SK-N-SH (cell line): Measurements from ENCODE around the gene MYO9A. TPM values are rescaled to one million over a fixed set of nuclear protein-coding genes. Genes with fewer than 3 reads are reported as not detected.

ENCODE experiments used
- CTCF ChIA-PET: fragments of 300-600, 350-600 bp; formaldehyde crosslinking; extraction: SDS; loops from one replicate; lab custom pipeline; 2021; lab: Yijun Ruan, JAX
- POLR2A ChIA-PET: fragments of 350-600 bp; sonication (Branson Sonifier 250); formaldehyde crosslinking; extraction: SDS; loops from one replicate; lab custom pipeline; 2020; ENCODE audit warnings: antibody characterized with exemption, inconsistent platforms; lab: Yijun Ruan, JAX
- DNase-seq: peaks from one replicate; pipeline ENCODE4 v3.0.0; 2012
- H2AFZ ChIP-seq: fragments of 200-600 bp; sonication (generic); 2 replicates; pipeline ENCODE4 v1.8.1; 2016; ENCODE audit warnings: antibody characterized with exemption, mild to moderate bottlenecking, low read depth
- H3F3A ChIP-seq: fragments of 200-600 bp; sonication (generic); replicated peaks from 2 replicates; pipeline ENCODE3; 2016; ENCODE audit warnings: antibody characterized with exemption, mild to moderate bottlenecking; ENCODE audit not compliant: insufficient read depth
- H3K27ac ChIP-seq, 2 experiments: fragments of 200-500 bp in 1 of 2; fragments of 200-600 bp in 1 of 2; sonication (Bioruptor generic) in 1 of 2; sonication (generic), shearing (Covaris generic) in 1 of 2; 2 replicates each; pipeline versions ENCODE4 v1.5.1 to v1.6.1; 2014 to 2016; ENCODE audit warnings: low read depth in 2 of 2, inconsistent platforms in 1 of 2, low read length in 1 of 2, mild to moderate bottlenecking in 1 of 2, mixed read lengths in 1 of 2
- H3K27me3 ChIP-seq: fragments of 200-600 bp; sonication (generic), shearing (Covaris generic); 2 replicates; pipeline ENCODE4 v1.6.1; 2016; ENCODE audit warnings: mixed run types; ENCODE audit not compliant: insufficient read depth
- H3K36me3 ChIP-seq, 2 experiments: fragments of 200-500 bp in 1 of 2; fragments of 200-600 bp in 1 of 2; sonication (Bioruptor generic) in 1 of 2; sonication (generic) in 1 of 2; replicated peaks in 1 of 2; 2 replicates each; pipeline versions ENCODE3 to v1.5.1; 2014 to 2016; ENCODE audit warnings: low read length in 1 of 2, mild to moderate bottlenecking in 1 of 2; ENCODE audit not compliant: insufficient read depth in 2 of 2, control insufficient read depth in 1 of 2
- H3K4me1 ChIP-seq, 2 experiments: fragments of 200-500 bp in 1 of 2; fragments of 200-600 bp in 1 of 2; sonication (Bioruptor generic) in 1 of 2; sonication (generic), shearing (Covaris generic) in 1 of 2; 2 replicates each; pipeline versions ENCODE4 v1.5.1 to v1.6.1; 2014 to 2016; ENCODE audit warnings: low read depth in 1 of 2, low read length in 1 of 2, mixed run types in 1 of 2; ENCODE audit not compliant: insufficient read depth in 2 of 2, control insufficient read depth in 1 of 2
- H3K4me2 ChIP-seq: fragments of 200-600 bp; sonication (generic), shearing (Covaris generic); 2 replicates; pipeline ENCODE4 v1.6.1; 2017; ENCODE audit warnings: mixed run types
- H3K4me3 ChIP-seq, 2 experiments: fragments of 200-500 bp in 1 of 2; fragments of 200-600 bp in 1 of 2; sonication (Bioruptor generic) in 1 of 2; sonication (generic), shearing (Covaris generic) in 1 of 2; 2 replicates each; pipeline versions ENCODE4 v1.5.1 to v1.8.1; 2014 to 2016; ENCODE audit warnings: low read depth in 2 of 2, inconsistent platforms in 1 of 2, low read length in 1 of 2, mild to moderate bottlenecking in 1 of 2, mixed read lengths in 1 of 2, moderate library complexity in 1 of 2
- H3K79me2 ChIP-seq: fragments of 200-600 bp; sonication (generic); 2 replicates; pipeline ENCODE4 v1.8.1; 2017; ENCODE audit warnings: mild to moderate bottlenecking; ENCODE audit not compliant: insufficient read depth
- H3K9ac ChIP-seq: fragments of 200-600 bp; sonication (generic); 2 replicates; pipeline ENCODE4 v1.6.1; 2017; ENCODE audit warnings: mixed run types
- H3K9me2 ChIP-seq: fragments of 200-600 bp; sonication (generic); 2 replicates; pipeline ENCODE4 v1.6.1; 2017; ENCODE audit warnings: mixed run types
- H3K9me3 ChIP-seq: fragments of 200-600 bp; sonication (generic); 2 replicates; pipeline ENCODE4 v1.6.1; 2017; ENCODE audit warnings: mixed run types, mild to moderate bottlenecking, moderate library complexity
- H4K20me1 ChIP-seq: fragments of 200-600 bp; sonication (generic); 2 replicates; pipeline ENCODE4 v1.6.1; 2017; ENCODE audit warnings: mild to moderate bottlenecking, mixed run types; ENCODE audit not compliant: insufficient read depth
- CHD2 ChIP-seq: fragments of 150-350 bp; IDR thresholded peaks from 2 replicates; pipeline ENCODE4 v1.6.1; 2018; ENCODE audit warnings: low read length; ENCODE audit not compliant: partially characterized antibody
- ELF1 ChIP-seq: IDR thresholded peaks from 2 replicates; pipeline ENCODE4 v1.4.0; 2012
- EZH2phosphoT487 ChIP-seq: fragments of 200-600 bp; sonication (generic); IDR thresholded peaks from 2 replicates; pipeline ENCODE4 v1.6.1; 2017; ENCODE audit warnings: low read depth, mixed run types, mild to moderate bottlenecking, antibody characterized with exemption, moderate library complexity, borderline replicate concordance
- FOXM1 ChIP-seq: IDR thresholded peaks from 2 replicates; pipeline ENCODE4 v1.4.0; 2012; ENCODE audit warnings: low read depth, mild to moderate bottlenecking
- GABPA ChIP-seq: IDR thresholded peaks from 2 replicates; pipeline ENCODE4 v1.4.0; 2012; ENCODE audit warnings: low read depth, mild to moderate bottlenecking
- GATA2 ChIP-seq: sonication (generic); formaldehyde crosslinking; IDR thresholded peaks from 2 replicates; pipeline ENCODE4 v1.5.0; 2020; ENCODE audit warnings: mild to moderate bottlenecking, missing genetic modification reagents
- IRF3 ChIP-seq: fragments of 150-350 bp; IDR thresholded peaks from 2 replicates; pipeline ENCODE4 v1.6.1; 2016; ENCODE audit warnings: mild to moderate bottlenecking, low read depth, low read length
- JUND ChIP-seq: IDR thresholded peaks from 2 replicates; pipeline ENCODE4 v1.4.0; 2012
- MAX ChIP-seq: IDR thresholded peaks from 2 replicates; pipeline ENCODE4 v1.4.0; 2012; ENCODE audit warnings: low read depth
- RCOR1 ChIP-seq: fragments of 150-350 bp; IDR thresholded peaks from 2 replicates; pipeline ENCODE4 v1.6.1; 2017; ENCODE audit warnings: antibody characterized with exemption, low read length
- REST ChIP-seq: IDR thresholded peaks from 2 replicates; pipeline ENCODE4 v1.6.1; 2012; ENCODE audit warnings: mild to moderate bottlenecking, low read depth, low read length, moderate library complexity
- RXRA ChIP-seq: IDR thresholded peaks from 2 replicates; pipeline ENCODE4 v1.4.0; 2012; ENCODE audit warnings: low read depth, mild to moderate bottlenecking, borderline replicate concordance
- SIN3A ChIP-seq: IDR thresholded peaks from 2 replicates; pipeline ENCODE4 v1.6.1; 2012; ENCODE audit warnings: low read depth, mild to moderate bottlenecking, low read length, moderate library complexity, borderline replicate concordance
- TAF1 ChIP-seq: IDR thresholded peaks from 2 replicates; pipeline ENCODE4 v1.6.1; 2012; ENCODE audit warnings: low read depth, mild to moderate bottlenecking, low read length, moderate library complexity, borderline replicate concordance
- TCF12 ChIP-seq: IDR thresholded peaks from 2 replicates; pipeline ENCODE4 v1.4.0; 2012
- TEAD4 ChIP-seq: IDR thresholded peaks from 2 replicates; pipeline ENCODE4 v1.4.0; 2012; ENCODE audit warnings: mild to moderate bottlenecking, borderline replicate concordance; ENCODE audit not compliant: insufficient read depth
- USF1 ChIP-seq: IDR thresholded peaks from 2 replicates; pipeline ENCODE4 v1.4.0; 2012; ENCODE audit warnings: low read depth, borderline replicate concordance
- USF2 ChIP-seq: fragments of 150-350 bp; IDR thresholded peaks from 2 replicates; pipeline ENCODE4 v1.6.1; 2017; ENCODE audit warnings: antibody characterized with exemption, low read length, low read depth, borderline replicate concordance
- YY1 ChIP-seq: IDR thresholded peaks from 2 replicates; pipeline ENCODE4 v1.4.0; 2012; ENCODE audit warnings: low read depth, mild to moderate bottlenecking
- WGBS: methylation state at CpG from one replicate; pipeline ENCODE4 v1.1.6; 2017; ENCODE audit warnings: low lambda C conversion rate; 5-methylcytosine and 5-hydroxymethylcytosine counted together
- polyA plus RNA-seq, 3 experiments: library from polyadenylated mRNA; depleted of rRNA; stranded (reverse); fragments of >200 nt; gene quantifications; 2 replicates each; pipeline ENCODE4 v1.2.3, GENCODE V29; 2012

MYO9A gene
- polyA plus RNA-seq, 1 of the 3 experiments (the other 2 are of a cell fraction): 4.1 TPM

GRCh38 chr15:72070817-72071447 is 47.0 kb downstream of the MYO9A start (continued):
- TF ChIP-seq REST (no peak), TAF1 (no peak), ELF1 (no peak), SIN3A (no peak)
- TF ChIP-seq, all 33 proteins: peak for 0

- Histone ChIP-seq H3K4me2 (no peak overlapping the region), H3K9me2 (no peaks in the 10 kb centered on the region), H3K36me3 (no peaks in the 10 kb centered on the region), H3K9me3 (no peaks in the 10 kb centered on the region), H3K4me3 (no peak overlapping the region), H4K20me1 (0 out of 2 replicates have a peak, but pooled peaks cover 30% of the 10 kb centered on the region)
- no peak for DNase-seq
- no peak for TF ChIP-seq TCF12
- TF ChIP-seq RXRA: no peak
- TF ChIP-seq, all 33 proteins: peak for 0
- peaks cover 3% of the 10 kb centered on the region for H3F3A ChIP-seq
- no peaks in the 10 kb centered on the region; a peak in 1 of 4 replicates for H3K4me1 ChIP-seq
- peaks cover 74% of the 10 kb centered on the region for H3K79me2 ChIP-seq
- POLR2A ChIA-PET: no interaction called here
- no peaks in the 10 kb centered on the region for H3K27me3 ChIP-seq
- H3K27ac ChIP-seq: no peak overlapping the region
- H2AFZ ChIP-seq: no peak overlapping the region
- CTCF ChIA-PET: interaction anchor here (0.6 to 1.4 kb wide), 4 partner anchors 9 to 87 kb away, joined by 3 read pairs; no protein-coding TSS in a partner anchor
- no peak overlapping the region for H3K9ac ChIP-seq
These were observed 49.1 kb downstream of the MYO9A start for GRCh38 chr15:72068856-72069255.

GRCh38 chr15:72065801-72066200 is 52.1 kb downstream of the MYO9A start:
- no peaks in the 10 kb centered on the region; a peak in 1 of 4 replicates for H3K4me1 ChIP-seq
- no peaks in the 10 kb centered on the region for H3K9me2 ChIP-seq
- H2AFZ ChIP-seq: no peak overlapping the region
- H3K27ac ChIP-seq: no peak overlapping the region
- H3K79me2 ChIP-seq: peaks cover 70% of the 10 kb centered on the region
- WGBS: 84% methylated on average over 2 of the region's 2 CpGs
- H3K9me3 ChIP-seq: no peaks in the 10 kb centered on the region
- H3F3A ChIP-seq: peaks cover 3% of the 10 kb centered on the region
- no peak overlapping the region for H3K9ac ChIP-seq
- CTCF ChIA-PET: no interaction called here
- H3K27me3 ChIP-seq: no peaks in the 10 kb centered on the region
- H3K4me2 ChIP-seq: no peak overlapping the region
- DNase-seq: no peak
- H3K4me3 ChIP-seq: no peak overlapping the region
- POLR2A ChIA-PET: no interaction called here
- H4K20me1 ChIP-seq: 0 out of 2 replicates have a peak, but pooled peaks cover 19% of the 10 kb centered on the region
- no peaks in the 10 kb centered on the region for H3K36me3 ChIP-seq
- TF ChIP-seq RXRA (no peak), IRF3 (no peak), CHD2 (no peak), TCF12 (no peak), JUND (no peak), TEAD4 (no peak), MAX (no peak), GABPA (no peak), SIN3A (no peak), TAF1 (no peak), FOXM1 (no peak), GATA2 (CRISPR knock-in tag) (no peak), USF1 (no peak), EZH2phosphoT487 (no peak), YY1 (no peak), USF2 (no peak), RCOR1 (no peak), ELF1 (no peak)
